Neural cell (in vitro differentiated cells): ENCODE results near the gene BAG5.

Experiments
- EZH2 ChIP-seq: fragments of 200-600, 300-800 bp; shearing (Covaris generic), sonication (generic); IDR thresholded peaks from 2 replicates; pipeline ENCODE4 v1.6.1; 2014; ENCODE audit warnings: antibody characterized with exemption, low read length, borderline replicate concordance, mild to moderate bottlenecking; ENCODE audit not compliant: insufficient read depth, poor library complexity, severe bottlenecking
- SMC3 ChIP-seq: fragments of 450-650 bp; conservative IDR thresholded peaks from 2 replicates; pipeline ENCODE4 v1.6.1; 2014; ENCODE audit warnings: antibody characterized with exemption, mild to moderate bottlenecking, moderate library complexity; ENCODE audit not compliant: poor library complexity

- TF ChIP-seq SMC3 = no peak
- no peak for TF ChIP-seq EZH2
These were observed 35.6 kb downstream of the BAG5 start for GRCh38 chr14:103526914-103527248.
